ENCODE data around the gene TTC9C.
"Not testable (repeated sequence)": the region's sequence is repeated elsewhere in the genome, so short reads cannot be mapped to it uniquely, and the experiment has no call there.

Gene TTC9C

GRCh38 chr11:62709247-62710000 is 18.9 kb upstream of the TTC9C start:
- DNase-seq (ENCODE audit: low read depth in 2 of 2), result peak; percentile 92 to 96

- no peak for DNase-seq (ENCODE audit: low read depth in 2 of 2)
Observed at GRCh38 chr11:62710001-62710345, 18.3 kb upstream of the TTC9C start.

GRCh38 chr11:62712276-62712812 is 15.9 kb upstream of the TTC9C start:
- no peak for DNase-seq (ENCODE audit: low read depth in 2 of 2)

GRCh38 chr11:62712861-62713260 is 15.4 kb upstream of the TTC9C start:
- no peak for DNase-seq (ENCODE audit: low read depth in 2 of 2)

GRCh38 chr11:62713343-62713742 is 14.9 kb upstream of the TTC9C start:
- no peak for DNase-seq (ENCODE audit: low read depth in 2 of 2)

GRCh38 chr11:62715150-62716130 is 12.8 kb upstream of the TTC9C start:
- no peak for DNase-seq (ENCODE audit: low read depth in 2 of 2)

- no peak for DNase-seq (ENCODE audit: low read depth in 2 of 2)
Observed at GRCh38 chr11:62716206-62716605, 12.1 kb upstream of the TTC9C start.

GRCh38 chr11:62716816-62717215 is 11.5 kb upstream of the TTC9C start:
- no peak for DNase-seq (ENCODE audit: low read depth in 2 of 2)

GRCh38 chr11:62719302-62719978 is 8.8 kb upstream of the TTC9C start:
- no peak for DNase-seq (ENCODE audit: low read depth in 2 of 2)

- DNase-seq (ENCODE audit: low read depth in 2 of 2), result no peak
Observed at GRCh38 chr11:62721994-62722393, 6.3 kb upstream of the TTC9C start.

- no peak for DNase-seq (ENCODE audit: low read depth in 2 of 2)
Observed at GRCh38 chr11:62724171-62724570, 4.1 kb upstream of the TTC9C start.

- no peak for DNase-seq (ENCODE audit: low read depth in 2 of 2)
Observed at GRCh38 chr11:62725646-62726045, 2.6 kb upstream of the TTC9C start.

- DNase-seq (ENCODE audit: low read depth in 2 of 2), result no peak
Observed at GRCh38 chr11:62726156-62726914, 2.0 kb upstream of the TTC9C start.

GRCh38 chr11:62726915-62727164 is 1.4 kb upstream of the TTC9C start:
- DNase-seq (ENCODE audit: low read depth in 2 of 2), result no peak

- DNase-seq (ENCODE audit: low read depth in 2 of 2), result peak; percentile 96 to 98
Observed at GRCh38 chr11:62727165-62727871, 968 bp upstream of the TTC9C start, which contains the start of gene HNRNPUL2. HNRNPUL2 (minus strand) TSS chr11:62727457; CDS start chr11:62727156, 301 bp downstream.

GRCh38 chr11:62727872-62728170 is 465 bp upstream of the TTC9C start:
- peak; percentile 65 to 78 for DNase-seq (ENCODE audit: low read depth in 2 of 2)

GRCh38 chr11:62730076-62730475 is 1.8 kb downstream of the TTC9C start:
- not testable (repeated sequence) for DNase-seq (ENCODE audit: low read depth in 2 of 2)

GRCh38 chr11:62732830-62733229 is 4.5 kb downstream of the TTC9C start:
- no peak for DNase-seq (ENCODE audit: low read depth in 2 of 2)

- no peak for DNase-seq (ENCODE audit: low read depth in 2 of 2)
Observed at GRCh38 chr11:62737196-62737595, 8.9 kb downstream of the TTC9C start.

- DNase-seq (ENCODE audit: low read depth in 2 of 2), result no peak
Observed at GRCh38 chr11:62747475-62748160, 19.3 kb downstream of the TTC9C start.
